Measurements from ENCODE around the gene SLK.

GRCh38 chr10:103928784-103929183 is 38.2 kb upstream of the SLK start:
- no peak for TF ChIP-seq CTCF (IDR thresholded peaks at IDR 0.05 in 8 of 11, conservative IDR thresholded peaks at IDR 0.05 in 3 of 11)
- no peak for TF ChIP-seq POLR2AphosphoS5 (IDR thresholded peaks at IDR 0.05)
